ENCODE results near the gene HNF4A. TPM values are rescaled to one million over a fixed set of nuclear protein-coding genes. Genes with fewer than 3 reads are reported as not detected.

The HNF4A gene
- total and polyA plus RNA-seq, 2 of the 13 experiments (the other 11 are each of a cell fraction or from before 2014, with no cell fraction given): 80.9 to 169 TPM

- BruUV-seq (replicated peaks): no TSS peak
- H3K36me3 ChIP-seq (replicated peaks in 1 of 2; ENCODE audit: control insufficient read depth in 1 of 2, insufficient read depth in 2 of 2, low read length in 2 of 2): peaks cover 32 to 71% of the 10 kb centered on the region in 2 experiments
- CTCF ChIA-PET (ENCODE audit: low intra/inter-chr PET ratio, low total read pairs): no interaction called here
- in situ Hi-C loops (cut with HindIII; ENCODE audit: extremely low pct_ligation_motif_present, low pct_unique_long_range_greater_than_20kb): no loop called here
- peak overlapping the region; percentile 60 for H3K27ac ChIP-seq (ENCODE audit: extremely low read length, insufficient read depth, low read length)
- 96% methylated on average over 3 of the region's 3 CpGs for WGBS (ENCODE audit: low lambda C conversion rate)
- DNase-seq (ENCODE audit: low spot score) (no peak), ATAC-seq (no peak), FAIRE-seq (no peak)
- POLR2A ChIA-PET: interaction anchor here (1.2 to 7.5 kb wide), 4 partner anchors 10 to 33 kb away, joined by 4 to 101 read pairs (median 32); no protein-coding TSS in a partner anchor
- peaks cover 84% of the 10 kb centered on the region for H3K4me1 ChIP-seq (ENCODE audit: insufficient read depth, low read length)
- no peak overlapping the region for H3K4me2 ChIP-seq (ENCODE audit: low read depth, low read length)
- no peaks in the 10 kb centered on the region for H3K79me2 ChIP-seq (ENCODE audit: insufficient read depth, low read length)
- H4K20me1 ChIP-seq (ENCODE audit: insufficient read depth, low read length): no peaks in the 10 kb centered on the region
- no peak overlapping the region for H3K9ac ChIP-seq (ENCODE audit: insufficient read depth, low read depth, low read length)
- intact Hi-C loops (cut with micrococcal nuclease; ENCODE audit: unreplicated experiment): no loop called here
- no peak overlapping the region for H3K4me3 ChIP-seq (replicated peaks in 1 of 3; ENCODE audit: insufficient read depth in 1 of 3, low read depth in 2 of 3, low read length in 3 of 3)
- no peak overlapping the region for H2AFZ ChIP-seq (ENCODE audit: low read length)
- no peaks in the 10 kb centered on the region for H3K27me3 ChIP-seq (ENCODE audit: control insufficient read depth in 1 of 2, insufficient read depth in 2 of 2, low read length in 2 of 2)
- H3K9me3 ChIP-seq (ENCODE audit: low read length): no peaks in the 10 kb centered on the region
- TF ChIP-seq ZC3H4 (CRISPR knock-in tag; IDR thresholded peaks at IDR 0.05; ENCODE audit: borderline replicate concordance): 0 out of 2 replicates have a peak, but pooled peaks have one; percentile 23
- no peak for TF ChIP-seq ZNF777 (CRISPR knock-in tag; IDR thresholded peaks at IDR 0.05)
- 0 out of 2 replicates have a peak, but pooled peaks have one; percentile 0 for TF ChIP-seq ZNF839 (CRISPR knock-in tag; IDR thresholded peaks at IDR 0.05; ENCODE audit: borderline replicate concordance)
- no peak for TF ChIP-seq ZNF24 (IDR thresholded peaks at IDR 0.05)
- TF ChIP-seq RELA (CRISPR knock-in tag; IDR thresholded peaks at IDR 0.05): 0 out of 2 replicates have a peak, but pooled peaks have one; percentile 7
- 0 out of 2 replicates have a peak, but pooled peaks have one; percentile 8 for TF ChIP-seq SNAPC2 (CRISPR knock-in tag; IDR thresholded peaks at IDR 0.05)
- TF ChIP-seq, protein P1, sequence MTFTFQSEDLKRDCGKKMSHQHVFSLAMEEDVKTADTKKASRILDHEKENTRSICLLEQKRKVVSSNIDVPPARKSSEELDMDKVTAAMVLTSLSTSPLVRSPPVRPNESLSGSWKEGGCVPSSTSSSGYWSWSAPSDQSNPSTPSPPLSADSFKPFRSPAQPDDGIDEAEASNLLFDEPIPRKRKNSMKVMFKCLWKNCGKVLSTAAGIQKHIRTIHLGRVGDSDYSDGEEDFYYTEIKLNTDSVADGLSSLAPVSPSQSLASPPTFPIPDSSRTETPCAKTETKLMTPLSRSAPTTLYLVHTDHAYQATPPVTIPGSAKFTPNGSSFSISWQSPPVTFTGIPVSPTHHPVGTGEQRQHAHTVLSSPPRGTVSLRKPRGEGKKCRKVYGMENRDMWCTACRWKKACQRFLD (CRISPR knock-in tag; IDR thresholded peaks at IDR 0.05; ENCODE audit: borderline replicate concordance): no peak
- TF ChIP-seq RBM22 (optimal IDR thresholded peaks at IDR 0.05; ENCODE audit: low read length): peak; percentile 8
- TF ChIP-seq ZNF788 (CRISPR knock-in tag; IDR thresholded peaks at IDR 0.05; ENCODE audit: borderline replicate concordance): 0 out of 2 replicates have a peak, but pooled peaks have one; percentile 1
- no peak for TF ChIP-seq CHCHD3 (CRISPR knock-in tag; IDR thresholded peaks at IDR 0.05)
- TF ChIP-seq HOMEZ (CRISPR knock-in tag; IDR thresholded peaks at IDR 0.05; ENCODE audit: low read depth): no peak
- peak; percentile 7 for TF ChIP-seq ZNF781 (CRISPR knock-in tag; IDR thresholded peaks at IDR 0.05; ENCODE audit: borderline replicate concordance, not compliant biosample characterization)
- TF ChIP-seq RBFOX2 (IDR thresholded peaks at IDR 0.05; ENCODE audit: low read depth, low read length): peak; percentile 53; the same call in 1 of the 2 replicates
- no peak for TF ChIP-seq CHD2 (IDR thresholded peaks at IDR 0.05; ENCODE audit: low read depth, low read length)
- TF ChIP-seq, protein P2, sequence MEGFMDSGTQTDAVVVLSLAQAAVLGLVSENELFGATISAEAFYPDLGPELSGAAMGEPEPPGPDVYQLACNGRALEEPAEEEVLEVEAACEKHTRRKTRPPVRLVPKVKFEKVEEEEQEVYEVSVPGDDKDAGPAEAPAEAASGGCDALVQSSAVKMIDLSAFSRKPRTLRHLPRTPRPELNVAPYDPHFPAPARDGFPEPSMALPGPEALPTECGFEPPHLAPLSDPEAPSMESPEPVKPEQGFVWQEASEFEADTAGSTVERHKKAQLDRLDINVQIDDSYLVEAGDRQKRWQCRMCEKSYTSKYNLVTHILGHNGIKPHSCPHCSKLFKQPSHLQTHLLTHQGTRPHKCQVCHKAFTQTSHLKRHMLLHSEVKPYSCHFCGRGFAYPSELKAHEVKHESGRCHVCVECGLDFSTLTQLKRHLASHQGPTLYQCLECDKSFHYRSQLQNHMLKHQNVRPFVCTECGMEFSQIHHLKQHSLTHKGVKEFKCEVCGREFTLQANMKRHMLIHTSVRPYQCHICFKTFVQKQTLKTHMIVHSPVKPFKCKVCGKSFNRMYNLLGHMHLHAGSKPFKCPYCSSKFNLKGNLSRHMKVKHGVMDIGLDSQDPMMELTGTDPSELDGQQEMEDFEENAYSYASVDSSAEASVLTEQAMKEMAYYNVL (CRISPR knock-in tag; IDR thresholded peaks at IDR 0.05; ENCODE audit: borderline replicate concordance): 0 out of 2 replicates have a peak, but pooled peaks have one; percentile 30
- TF ChIP-seq ZNF766 (CRISPR knock-in tag; IDR thresholded peaks at IDR 0.05; ENCODE audit: borderline replicate concordance): 0 out of 2 replicates have a peak, but pooled peaks have one; percentile 1
- TF ChIP-seq ZNF101 (CRISPR knock-in tag; IDR thresholded peaks at IDR 0.05; ENCODE audit: borderline replicate concordance, low read depth): 0 out of 2 replicates have a peak, but pooled peaks have one; percentile 12
- no peak for TF ChIP-seq TOPORS (CRISPR knock-in tag; IDR thresholded peaks at IDR 0.05)
- 0 out of 2 replicates have a peak, but pooled peaks have one; percentile 9 for TF ChIP-seq SSRP1 (CRISPR knock-in tag; IDR thresholded peaks at IDR 0.05)
These were observed 72.3 kb downstream of the HNF4A start for GRCh38 chr20:44427804-44428173.
